Thyroid gland (tissue), 4 donors: ENCODE data around the gene B3GNT5.

Source experiments
- POLR2A ChIP-seq, 2 donors: fragments of 450-650 bp; IDR thresholded peaks; one replicate each; pipeline ENCODE4 v1.6.1; 2017; ENCODE audit warnings: antibody characterized with exemption in 2 of 2, mild to moderate bottlenecking in 2 of 2, moderate library complexity in 1 of 2
- TF ChIP-seq, protein P1 (sequence below), 6 experiments: fragments of 200-600 bp in 3 of 6; fragments of 450-650 bp in 3 of 6; sonication (generic) in 3 of 6; IDR thresholded peaks; one replicate each; pipeline ENCODE4 v1.5.1; 2016 to 2019; ENCODE audit warnings: antibody characterized with exemption in 6 of 6, mild to moderate bottlenecking in 2 of 6, inconsistent platforms in 1 of 6, moderate library complexity in 1 of 6

DNA sequence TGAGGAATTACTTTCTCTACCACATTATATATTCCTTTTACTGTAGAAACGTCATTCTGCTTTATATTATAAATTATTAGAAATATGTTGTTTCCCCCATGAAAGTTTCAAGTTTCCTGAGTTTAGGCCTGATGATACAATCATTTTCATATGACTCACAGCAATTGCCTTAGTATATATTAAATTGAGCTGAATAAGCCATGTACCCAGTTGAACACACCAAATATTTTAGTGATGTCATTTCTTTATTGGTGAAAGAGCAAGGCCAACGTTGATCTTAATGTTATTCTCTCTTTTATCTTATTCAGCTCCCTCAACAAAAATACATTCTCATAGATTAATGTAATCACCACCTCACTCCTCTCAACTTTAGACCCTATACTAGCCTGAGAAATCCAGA is 30.8 kb downstream of the B3GNT5 start:
- TF ChIP-seq, protein P1, sequence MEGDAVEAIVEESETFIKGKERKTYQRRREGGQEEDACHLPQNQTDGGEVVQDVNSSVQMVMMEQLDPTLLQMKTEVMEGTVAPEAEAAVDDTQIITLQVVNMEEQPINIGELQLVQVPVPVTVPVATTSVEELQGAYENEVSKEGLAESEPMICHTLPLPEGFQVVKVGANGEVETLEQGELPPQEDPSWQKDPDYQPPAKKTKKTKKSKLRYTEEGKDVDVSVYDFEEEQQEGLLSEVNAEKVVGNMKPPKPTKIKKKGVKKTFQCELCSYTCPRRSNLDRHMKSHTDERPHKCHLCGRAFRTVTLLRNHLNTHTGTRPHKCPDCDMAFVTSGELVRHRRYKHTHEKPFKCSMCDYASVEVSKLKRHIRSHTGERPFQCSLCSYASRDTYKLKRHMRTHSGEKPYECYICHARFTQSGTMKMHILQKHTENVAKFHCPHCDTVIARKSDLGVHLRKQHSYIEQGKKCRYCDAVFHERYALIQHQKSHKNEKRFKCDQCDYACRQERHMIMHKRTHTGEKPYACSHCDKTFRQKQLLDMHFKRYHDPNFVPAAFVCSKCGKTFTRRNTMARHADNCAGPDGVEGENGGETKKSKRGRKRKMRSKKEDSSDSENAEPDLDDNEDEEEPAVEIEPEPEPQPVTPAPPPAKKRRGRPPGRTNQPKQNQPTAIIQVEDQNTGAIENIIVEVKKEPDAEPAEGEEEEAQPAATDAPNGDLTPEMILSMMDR (IDR thresholded peaks at IDR 0.05): no peak
- no peak for TF ChIP-seq POLR2A (IDR thresholded peaks at IDR 0.05)
